CD4-positive, alpha-beta T cell (primary cell): ENCODE measurements around the gene ANXA2. TPM values are rescaled to one million over a fixed set of nuclear protein-coding genes. Genes with fewer than 3 reads are reported as not detected.
"Not testable (repeated sequence)": the region's sequence is repeated elsewhere in the genome, so short reads cannot be mapped to it uniquely, and the experiment has no call there.

Experiments used
- ATAC-seq: fragments of 200-7000 bp; cut with Tn5 transposase; one replicate; pipeline ENCODE4 v1.10.0; 2022; ENCODE audit warnings: mild to moderate bottlenecking; ENCODE audit not compliant: poor library complexity
- CTCF ChIA-PET: fragments of 350-600 bp; sonication (Branson Sonifier 250); formaldehyde crosslinking; loops from one replicate; lab custom pipeline; 2021; ENCODE audit warnings: antibody characterized with exemption, inconsistent platforms; lab: Charles Lee
- POLR2A ChIA-PET: fragments of 350-600 bp; sonication (Branson Sonifier 250); formaldehyde crosslinking; loops from one replicate; lab custom pipeline; 2021; ENCODE audit warnings: antibody characterized with exemption, inconsistent platforms; lab: Charles Lee
- DNase-seq, 14 experiments: peaks; one replicate each; pipeline ENCODE4 v3.0.0-alpha.2; 2013 to 2020; ENCODE audit warnings: mixed read lengths in 2 of 14
- H3K27ac ChIP-seq, 2 donors: one replicate each; pipeline versions ENCODE4 v1.5.1 to v1.7.0; 2013; ENCODE audit warnings: low read length in 2 of 2, low read depth in 1 of 2, mild to moderate bottlenecking in 1 of 2
- H3K27me3 ChIP-seq, 2 experiments: 1 replicate in 1 of 2; 2 replicates in 1 of 2; pipeline versions ENCODE4 v1.6.1 to v1.7.0; 2013; ENCODE audit warnings: low read length in 2 of 2, control low read depth in 1 of 2, mild to moderate bottlenecking in 1 of 2, moderate library complexity in 1 of 2; ENCODE audit not compliant: insufficient read depth in 2 of 2, control insufficient read depth in 1 of 2
- H3K36me3 ChIP-seq: one replicate; pipeline ENCODE4 v1.6.1; 2013; ENCODE audit warnings: low read length, control low read depth; ENCODE audit not compliant: insufficient read depth
- H3K4me1 ChIP-seq: one replicate; pipeline ENCODE4 v1.6.1; 2013; ENCODE audit warnings: low read length, control low read depth; ENCODE audit not compliant: insufficient read depth
- H3K4me3 ChIP-seq: one replicate; pipeline ENCODE4 v1.5.1; 2013; ENCODE audit warnings: mild to moderate bottlenecking, low read length, moderate library complexity
- H3K9me3 ChIP-seq, 2 experiments: 1 replicate in 1 of 2; 2 replicates in 1 of 2; pipeline versions ENCODE4 v1.6.1 to v1.7.0; 2013; ENCODE audit warnings: low read length in 2 of 2, mild to moderate bottlenecking in 2 of 2, control low read depth in 1 of 2, moderate library complexity in 1 of 2; ENCODE audit not compliant: control insufficient read depth in 1 of 2, insufficient read depth in 1 of 2
- H3K27ac Mint-ChIP-seq: one replicate; pipeline ENCODE4 v1.8.0; 2020; ENCODE audit warnings: mixed read lengths
- H3K27me3 Mint-ChIP-seq: one replicate; pipeline ENCODE4 v1.8.0; 2021; ENCODE audit warnings: mixed read lengths
- H3K36me3 Mint-ChIP-seq: one replicate; pipeline ENCODE4 v1.8.0; 2021; ENCODE audit warnings: low read depth, mixed read lengths
- H3K4me1 Mint-ChIP-seq: one replicate; pipeline ENCODE4 v1.8.0; 2021; ENCODE audit warnings: low read depth, mixed read lengths
- H3K4me3 Mint-ChIP-seq: one replicate; pipeline ENCODE4 v1.8.0; 2020; ENCODE audit warnings: mild to moderate bottlenecking, mixed read lengths
- H3K9me3 Mint-ChIP-seq: one replicate; pipeline ENCODE4 v1.8.0; 2020; ENCODE audit warnings: mixed read lengths
- intact Hi-C, 2 experiments: fragments of 100-400 bp; cut with DNase I in 1 of 2; cut with micrococcal nuclease in 1 of 2; formaldehyde crosslinking; loops; one replicate each; pipeline versions ENCODE4 v1.15.1 to v1.9.0; 2023 to 2025; cut with DNase I, micrococcal nuclease
- total RNA-seq, 174 experiments: library from RNA in 2 of 174; stranded (reverse) in 2 of 174; gene quantifications; one replicate each; pipeline ENCODE4 v1.2.3 and lab custom pipeline; 2021 to 2026
- TF ChIP-seq, protein P1 (sequence below): fragments of 200-600 bp; IDR thresholded peaks from one replicate; pipeline ENCODE4 v1.8.0; 2022; ENCODE audit warnings: antibody characterized with exemption, mild to moderate bottlenecking

Gene ANXA2
- total RNA-seq, 2 experiments from 2014 or later, result 70.8 to 74.5 TPM

DNA sequence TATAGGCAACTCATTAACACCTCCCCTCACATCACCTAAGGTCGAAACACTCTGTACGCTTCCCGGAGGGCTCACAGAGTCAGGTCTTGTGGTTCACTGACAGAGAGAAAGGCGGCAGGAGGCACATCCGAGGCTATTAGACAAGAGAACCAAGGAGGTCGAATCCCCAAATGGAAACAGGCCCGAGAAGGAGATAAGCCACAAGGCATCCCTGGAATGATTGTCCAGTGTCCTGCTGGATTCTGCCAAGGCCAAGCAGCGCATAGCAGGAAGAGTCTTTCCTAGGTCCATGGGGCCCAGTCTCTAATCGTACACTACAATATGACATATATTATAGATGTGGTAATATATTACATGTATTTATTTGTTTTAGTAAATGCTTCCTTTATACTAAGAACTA is 58.5 kb downstream of the ANXA2 start:
- H3K9me3 Mint-ChIP-seq, result no peaks in the 10 kb centered on the region
- CTCF ChIA-PET, result no interaction called here
- H3K9me3 ChIP-seq, result no peaks in the 10 kb centered on the region
- no peaks in the 10 kb centered on the region for H3K27me3 Mint-ChIP-seq
- no peaks in the 10 kb centered on the region for H3K36me3 Mint-ChIP-seq
- H3K4me3 Mint-ChIP-seq, result no peak overlapping the region
- no peak overlapping the region for H3K4me3 ChIP-seq
- no peaks in the 10 kb centered on the region for H3K36me3 ChIP-seq
- POLR2A ChIA-PET, result no interaction called here
- no peaks in the 10 kb centered on the region for H3K4me1 ChIP-seq
- no peaks in the 10 kb centered on the region for H3K4me1 Mint-ChIP-seq
- ATAC-seq (no peak), DNase-seq (no peak)
- no peak overlapping the region for H3K27ac ChIP-seq
- TF ChIP-seq, protein P1, sequence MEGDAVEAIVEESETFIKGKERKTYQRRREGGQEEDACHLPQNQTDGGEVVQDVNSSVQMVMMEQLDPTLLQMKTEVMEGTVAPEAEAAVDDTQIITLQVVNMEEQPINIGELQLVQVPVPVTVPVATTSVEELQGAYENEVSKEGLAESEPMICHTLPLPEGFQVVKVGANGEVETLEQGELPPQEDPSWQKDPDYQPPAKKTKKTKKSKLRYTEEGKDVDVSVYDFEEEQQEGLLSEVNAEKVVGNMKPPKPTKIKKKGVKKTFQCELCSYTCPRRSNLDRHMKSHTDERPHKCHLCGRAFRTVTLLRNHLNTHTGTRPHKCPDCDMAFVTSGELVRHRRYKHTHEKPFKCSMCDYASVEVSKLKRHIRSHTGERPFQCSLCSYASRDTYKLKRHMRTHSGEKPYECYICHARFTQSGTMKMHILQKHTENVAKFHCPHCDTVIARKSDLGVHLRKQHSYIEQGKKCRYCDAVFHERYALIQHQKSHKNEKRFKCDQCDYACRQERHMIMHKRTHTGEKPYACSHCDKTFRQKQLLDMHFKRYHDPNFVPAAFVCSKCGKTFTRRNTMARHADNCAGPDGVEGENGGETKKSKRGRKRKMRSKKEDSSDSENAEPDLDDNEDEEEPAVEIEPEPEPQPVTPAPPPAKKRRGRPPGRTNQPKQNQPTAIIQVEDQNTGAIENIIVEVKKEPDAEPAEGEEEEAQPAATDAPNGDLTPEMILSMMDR, result no peak
- intact Hi-C loops, result no loop called here
- H3K27ac Mint-ChIP-seq, result no peak overlapping the region
- H3K27me3 ChIP-seq, result peaks cover 0 to 4% of the 10 kb centered on the region in 2 experiments

DNA sequence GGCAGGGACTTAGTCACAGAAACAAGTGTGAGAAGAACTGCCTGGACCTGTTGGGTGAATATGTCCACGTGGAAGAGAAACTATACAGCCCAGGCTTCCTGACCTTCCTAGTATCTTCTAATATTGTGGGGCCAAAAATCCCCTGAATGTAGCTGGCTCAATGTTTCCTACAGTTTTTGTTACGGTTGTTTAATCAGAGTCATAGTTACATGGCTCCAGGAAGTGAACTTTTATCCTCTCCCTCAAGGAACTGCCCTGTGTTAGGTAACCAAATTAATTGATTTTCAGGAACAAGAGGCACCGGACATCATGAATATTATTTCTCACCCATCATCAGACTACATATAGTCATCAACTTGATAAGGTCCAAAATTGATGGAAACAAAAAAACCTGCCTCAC is 59.0 kb downstream of the ANXA2 start:
- Mint-ChIP-seq H3K27me3 (no peaks in the 10 kb centered on the region), H3K9me3 (no peaks in the 10 kb centered on the region), H3K4me1 (no peaks in the 10 kb centered on the region), H3K27ac (no peak overlapping the region), H3K4me3 (no peak overlapping the region), H3K36me3 (no peaks in the 10 kb centered on the region)
- Histone ChIP-seq H3K27ac (no peak overlapping the region), H3K27me3 (peaks cover 0 to 4% of the 10 kb centered on the region in 2 experiments), H3K4me3 (no peak overlapping the region), H3K36me3 (no peaks in the 10 kb centered on the region), H3K9me3 (no peaks in the 10 kb centered on the region), H3K4me1 (no peaks in the 10 kb centered on the region)
- CTCF ChIA-PET, result no interaction called here
- ATAC-seq, result no peak
- POLR2A ChIA-PET, result no interaction called here
- intact Hi-C loops, result no loop called here
- TF ChIP-seq, protein P1, result no peak
- DNase-seq, result no peak

DNA sequence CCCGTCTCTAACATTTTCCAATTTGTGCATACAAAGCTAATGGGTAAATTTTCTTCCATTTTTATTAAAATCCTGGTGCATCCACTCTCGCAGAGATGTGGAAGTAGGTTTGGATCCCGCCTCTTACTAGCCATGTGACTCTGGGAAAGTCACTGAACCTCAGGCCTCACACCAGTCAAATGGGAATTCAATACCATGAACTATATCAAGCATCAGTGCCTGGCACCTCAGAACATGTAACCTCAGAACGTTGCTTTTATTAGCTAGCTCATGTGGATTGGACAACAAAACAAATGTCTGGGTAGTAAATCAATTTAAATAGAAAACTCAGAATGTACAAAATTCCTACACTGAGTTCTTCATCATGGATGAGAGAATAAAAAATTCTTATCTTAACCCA is 60.7 kb downstream of the ANXA2 start:
- no peak for DNase-seq
- peaks cover 0 to 4% of the 10 kb centered on the region in 2 experiments for H3K27me3 ChIP-seq

DNA sequence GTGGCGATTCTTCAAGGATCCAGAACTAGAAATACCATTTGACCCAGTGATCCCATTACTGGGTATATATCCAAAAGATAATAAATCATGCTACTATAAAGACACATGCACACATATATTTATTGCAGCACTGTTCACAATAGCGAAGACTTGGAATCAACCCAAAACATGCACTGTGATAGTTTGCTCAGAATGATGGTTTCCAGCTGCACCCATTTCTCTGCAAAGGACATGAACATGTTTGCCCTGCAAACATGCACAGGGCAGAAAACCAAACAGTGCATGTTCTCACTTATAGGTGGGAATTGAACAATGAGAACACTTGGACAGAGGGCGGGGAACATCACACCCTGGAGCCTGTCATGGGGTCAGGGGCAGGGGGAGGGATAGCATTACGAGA is 62.5 kb downstream of the ANXA2 start:
- H3K4me1 Mint-ChIP-seq, H3K4me3 Mint-ChIP-seq, DNase-seq, H3K9me3 ChIP-seq, H3K4me1 ChIP-seq, H3K27me3 ChIP-seq, H3K36me3 Mint-ChIP-seq, H3K27ac Mint-ChIP-seq, H3K36me3 ChIP-seq, CTCF ChIA-PET, H3K9me3 Mint-ChIP-seq, ATAC-seq, intact Hi-C loops, H3K27ac ChIP-seq, H3K4me3 ChIP-seq, POLR2A ChIA-PET: not testable (repeated sequence)
- H3K27me3 Mint-ChIP-seq, result peaks cover 32% of the 10 kb centered on the region

More for the DNA sequence above, 60.7 kb downstream of the ANXA2 start:
- ChIA-PET CTCF (no interaction called here), POLR2A (no interaction called here)
- Histone ChIP-seq H3K27ac (no peak overlapping the region), H3K36me3 (no peaks in the 10 kb centered on the region), H3K9me3 (no peaks in the 10 kb centered on the region), H3K4me1 (no peaks in the 10 kb centered on the region), H3K4me3 (no peak overlapping the region)
- no peak for ATAC-seq
- Mint-ChIP-seq H3K9me3 (no peaks in the 10 kb centered on the region), H3K27ac (no peak overlapping the region), H3K4me3 (no peak overlapping the region), H3K27me3 (peaks cover 16% of the 10 kb centered on the region), H3K36me3 (no peaks in the 10 kb centered on the region), H3K4me1 (no peaks in the 10 kb centered on the region)
- TF ChIP-seq, protein P1, result no peak
- intact Hi-C loops, result no loop called here
